PC-3 (cell line): ENCODE results near the gene C5AR2. TPM values are rescaled to one million over a fixed set of nuclear protein-coding genes. Genes with fewer than 3 reads are reported as not detected.

Experiments used
- ATAC-seq: fragments of 200-7000 bp; cut with Tn5 transposase; 2 replicates; pipeline ENCODE4 v1.9.1; 2020; ENCODE audit warnings: mild to moderate bottlenecking, moderate library complexity
- BruUV-seq: library from RNA; stranded (reverse); fragments of 400-500 nt; replicated peaks from 2 replicates; lab custom pipeline; 2021; lab: Mats Ljungman, UMichigan
- CTCF ChIA-PET: fragments of 300-600 bp; sonication (Branson Sonifier 250); formaldehyde crosslinking; loops from one replicate; lab custom pipeline; 2022; ENCODE audit warnings: antibody characterized with exemption; lab: Charles Lee
- POLR2A ChIA-PET: fragments of 300-600 bp; sonication (Branson Sonifier 250); formaldehyde crosslinking; loops from one replicate; lab custom pipeline; 2022; ENCODE audit warnings: antibody characterized with exemption; ENCODE audit not compliant: unreplicated experiment; lab: Charles Lee
- DNase-seq: peaks from one replicate; pipeline ENCODE4 v3.0.0-alpha.2; 2015
- H2AFZ ChIP-seq: fragments of 300-600 bp; sonication (generic); 2 replicates; pipeline ENCODE4 v1.6.0; 2016; ENCODE audit warnings: antibody characterized with exemption, low read length
- H3F3A ChIP-seq: fragments of 300-600 bp; sonication (generic); one replicate; pipeline ENCODE4 v1.6.0; 2017; ENCODE audit warnings: antibody characterized with exemption, low read length, control low read depth, mild to moderate bottlenecking; ENCODE audit not compliant: unreplicated experiment
- H3K27ac ChIP-seq: fragments of 300-600 bp; sonication (generic); 2 replicates; pipeline ENCODE4 v1.5.1; 2016; ENCODE audit warnings: mild to moderate bottlenecking, low read length
- H3K27me3 ChIP-seq: fragments of 300-600 bp; sonication (generic); 2 replicates; pipeline ENCODE4 v1.6.1; 2016; ENCODE audit warnings: low read length, mixed read lengths
- H3K36me3 ChIP-seq: fragments of 300-600 bp; sonication (generic); 2 replicates; pipeline ENCODE4 v1.6.1; 2016; ENCODE audit warnings: low read depth, mixed run types, low read length, mixed read lengths
- H3K4me1 ChIP-seq: fragments of 300-600 bp; sonication (generic); 2 replicates; pipeline ENCODE4 v1.5.1; 2016; ENCODE audit warnings: low read length; ENCODE audit not compliant: insufficient read depth
- H3K4me2 ChIP-seq: fragments of 300-600 bp; sonication (generic); 2 replicates; pipeline ENCODE4 v1.6.0; 2016; ENCODE audit warnings: low read length
- H3K4me3 ChIP-seq: fragments of 300-600 bp; sonication (generic); 2 replicates; pipeline ENCODE4 v1.5.1; 2016; ENCODE audit warnings: mild to moderate bottlenecking, low read length, mixed read lengths
- H3K79me2 ChIP-seq: fragments of 300-600 bp; sonication (generic); 2 replicates; pipeline ENCODE4 v1.6.1; 2017; ENCODE audit warnings: low read length, mixed read lengths
- H3K9ac ChIP-seq: fragments of 300-600 bp; sonication (generic); 2 replicates; pipeline ENCODE4 v1.6.0; 2016; ENCODE audit warnings: mild to moderate bottlenecking, low read length
- H3K9me2 ChIP-seq: fragments of 300-600 bp; sonication (generic); replicated peaks from 2 replicates; pipeline ENCODE4 v1.6.1; 2016; ENCODE audit warnings: mixed run types, low read length, mixed read lengths
- H3K9me3 ChIP-seq: fragments of 300-600 bp; sonication (generic); 2 replicates; pipeline ENCODE4 v1.6.1; 2016; ENCODE audit warnings: low read length, mixed read lengths
- H4K20me1 ChIP-seq: fragments of 300-600 bp; sonication (generic); 2 replicates; pipeline ENCODE4 v1.6.1; 2016; ENCODE audit warnings: low read length, mixed read lengths
- EZH2 ChIP-seq: fragments of 300-600 bp; sonication (generic); IDR thresholded peaks from one replicate; pipeline ENCODE4 v1.6.1; 2017; ENCODE audit warnings: antibody characterized with exemption, mild to moderate bottlenecking, low read length; ENCODE audit not compliant: unreplicated experiment
- EZH2phosphoT487 ChIP-seq: fragments of 300-600 bp; sonication (generic); IDR thresholded peaks from 2 replicates; pipeline ENCODE4 v1.6.1; 2018; ENCODE audit warnings: mild to moderate bottlenecking, antibody characterized with exemption, low read length, borderline replicate concordance
- intact Hi-C: fragments of 100-400 bp; cut with micrococcal nuclease; formaldehyde crosslinking; loops from 2 replicates; pipeline ENCODE4 v1.9.0; 2023
- total RNA-seq: library from RNA; depleted of rRNA; stranded (reverse); fragments of >200 nt; gene quantifications from 2 replicates; pipeline ENCODE4 v1.2.3, GENCODE V29; 2014
- TF ChIP-seq, protein P1 (sequence below): fragments of 300-600 bp; sonication (generic); conservative IDR thresholded peaks from 2 replicates; pipeline ENCODE4 v1.5.1; 2017; ENCODE audit warnings: antibody characterized with exemption, low read depth, mild to moderate bottlenecking, low read length

C5AR2 gene
- total RNA-seq, 1 experiment from 2014 or later, result not detected

DNA sequence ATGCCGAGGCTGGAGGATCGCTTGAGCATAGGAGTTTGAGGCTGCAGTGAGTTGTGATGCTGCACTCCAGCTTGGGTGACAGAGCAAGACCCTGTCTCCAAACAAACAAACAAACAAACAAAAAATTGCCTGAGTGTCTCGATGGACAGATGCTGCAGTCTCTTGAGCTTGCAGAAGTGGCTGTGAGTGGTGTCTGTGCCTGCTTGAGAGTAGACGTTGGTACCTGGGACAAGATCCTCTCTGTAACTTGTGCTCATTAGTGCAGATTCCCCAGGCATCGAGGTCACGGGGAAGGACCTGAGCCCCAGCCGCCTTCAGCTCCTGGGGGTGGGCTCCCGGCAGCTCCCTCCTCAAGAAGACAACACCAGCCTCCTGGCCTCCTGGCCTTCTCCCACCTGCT is 8.6 kb upstream of the C5AR2 start:
- no peak overlapping the region for H3K9ac ChIP-seq
- H2AFZ ChIP-seq, result no peak overlapping the region
- H3K79me2 ChIP-seq, result no peaks in the 10 kb centered on the region
- intact Hi-C loops, result no loop called here
- DNase-seq, result no peak
- no peak overlapping the region for H3K27ac ChIP-seq
- TF ChIP-seq EZH2phosphoT487 (no peak), EZH2 (no peak)
- TF ChIP-seq, protein P1, sequence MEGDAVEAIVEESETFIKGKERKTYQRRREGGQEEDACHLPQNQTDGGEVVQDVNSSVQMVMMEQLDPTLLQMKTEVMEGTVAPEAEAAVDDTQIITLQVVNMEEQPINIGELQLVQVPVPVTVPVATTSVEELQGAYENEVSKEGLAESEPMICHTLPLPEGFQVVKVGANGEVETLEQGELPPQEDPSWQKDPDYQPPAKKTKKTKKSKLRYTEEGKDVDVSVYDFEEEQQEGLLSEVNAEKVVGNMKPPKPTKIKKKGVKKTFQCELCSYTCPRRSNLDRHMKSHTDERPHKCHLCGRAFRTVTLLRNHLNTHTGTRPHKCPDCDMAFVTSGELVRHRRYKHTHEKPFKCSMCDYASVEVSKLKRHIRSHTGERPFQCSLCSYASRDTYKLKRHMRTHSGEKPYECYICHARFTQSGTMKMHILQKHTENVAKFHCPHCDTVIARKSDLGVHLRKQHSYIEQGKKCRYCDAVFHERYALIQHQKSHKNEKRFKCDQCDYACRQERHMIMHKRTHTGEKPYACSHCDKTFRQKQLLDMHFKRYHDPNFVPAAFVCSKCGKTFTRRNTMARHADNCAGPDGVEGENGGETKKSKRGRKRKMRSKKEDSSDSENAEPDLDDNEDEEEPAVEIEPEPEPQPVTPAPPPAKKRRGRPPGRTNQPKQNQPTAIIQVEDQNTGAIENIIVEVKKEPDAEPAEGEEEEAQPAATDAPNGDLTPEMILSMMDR, result no peak
- no peak overlapping the region for H3K4me2 ChIP-seq
- H3F3A ChIP-seq, result no peaks in the 10 kb centered on the region
- no TSS peak for BruUV-seq
- no peaks in the 10 kb centered on the region for H3K27me3 ChIP-seq
- no peaks in the 10 kb centered on the region for H3K9me2 ChIP-seq
- H4K20me1 ChIP-seq, result no peaks in the 10 kb centered on the region
- no peak for ATAC-seq
- H3K4me1 ChIP-seq, result no peaks in the 10 kb centered on the region
- ChIA-PET POLR2A (no interaction called here), CTCF (no interaction called here)
- no peak overlapping the region for H3K4me3 ChIP-seq
- no peaks in the 10 kb centered on the region for H3K9me3 ChIP-seq
- no peaks in the 10 kb centered on the region for H3K36me3 ChIP-seq

DNA sequence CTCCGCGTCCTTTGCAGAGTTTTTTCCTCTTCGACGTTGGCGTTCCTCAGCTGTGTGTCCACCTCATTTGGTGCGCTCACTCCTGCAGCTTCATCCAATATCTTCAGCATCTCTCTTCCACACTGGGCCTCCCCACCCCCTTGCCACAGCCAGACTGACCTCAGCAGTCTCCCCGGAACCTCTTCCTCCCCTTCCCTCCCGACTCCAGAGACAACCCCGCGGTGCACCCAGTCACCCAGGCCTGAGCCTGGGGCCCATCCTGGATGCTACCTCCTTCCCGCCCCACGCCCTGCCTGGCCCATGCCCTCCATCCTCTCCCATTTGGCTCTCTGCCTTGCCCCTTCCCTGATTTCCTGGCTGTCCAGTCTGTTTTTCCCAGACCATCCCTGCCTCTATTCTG is 8.1 kb upstream of the C5AR2 start:
- Histone ChIP-seq H2AFZ (no peak overlapping the region), H3K9ac (no peak overlapping the region), H3K9me2 (no peaks in the 10 kb centered on the region), H4K20me1 (no peaks in the 10 kb centered on the region), H3K4me1 (no peaks in the 10 kb centered on the region), H3K79me2 (no peaks in the 10 kb centered on the region), H3K4me3 (no peak overlapping the region), H3K27me3 (no peaks in the 10 kb centered on the region), H3K4me2 (no peak overlapping the region), H3K27ac (no peak overlapping the region), H3K36me3 (no peaks in the 10 kb centered on the region), H3K9me3 (no peaks in the 10 kb centered on the region), H3F3A (no peaks in the 10 kb centered on the region)
- intact Hi-C loops, result no loop called here
- TF ChIP-seq, protein P1, result no peak
- TF ChIP-seq EZH2phosphoT487 (no peak), EZH2 (no peak)
- ChIA-PET POLR2A (no interaction called here), CTCF (no interaction called here)
- ATAC-seq, result no peak
- no TSS peak for BruUV-seq
- no peak for DNase-seq

DNA sequence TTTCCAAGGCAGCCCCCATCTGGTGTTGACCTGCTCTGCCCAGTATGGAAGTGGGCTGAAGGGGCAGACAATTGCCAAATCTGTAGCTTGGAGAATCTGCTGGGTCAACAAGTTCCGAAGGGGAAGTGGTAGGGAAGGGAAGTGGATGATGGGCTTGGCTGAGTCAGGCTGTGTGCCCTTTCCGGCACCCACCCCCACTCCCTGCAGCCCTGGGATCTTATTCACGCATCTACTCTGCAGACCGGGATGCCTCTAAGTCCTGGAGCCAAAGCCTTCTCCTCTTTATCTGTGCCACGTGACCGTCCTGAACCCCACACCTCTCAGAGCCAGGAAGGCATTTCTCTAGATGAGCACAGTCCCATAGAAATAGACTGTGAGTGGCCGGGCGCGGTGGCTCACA is 7.5 kb upstream of the C5AR2 start:
- no peaks in the 10 kb centered on the region for H3K9me3 ChIP-seq
- H3K4me1 ChIP-seq, result no peaks in the 10 kb centered on the region
- no peak overlapping the region for H2AFZ ChIP-seq
- H3K4me3 ChIP-seq, result no peak overlapping the region
- ChIA-PET CTCF (no interaction called here), POLR2A (no interaction called here)
- ATAC-seq (no peak), DNase-seq (peak; percentile 22)
- TF ChIP-seq EZH2phosphoT487 (no peak), EZH2 (no peak)
- TF ChIP-seq, protein P1, result no peak
- no TSS peak for BruUV-seq
- no peak overlapping the region for H3K27ac ChIP-seq
- H3K4me2 ChIP-seq, result no peak overlapping the region
- H3K9me2 ChIP-seq, result no peaks in the 10 kb centered on the region
- no peaks in the 10 kb centered on the region for H3F3A ChIP-seq
- H3K27me3 ChIP-seq, result no peaks in the 10 kb centered on the region
- H3K9ac ChIP-seq, result no peak overlapping the region
- intact Hi-C loops, result no loop called here
- H4K20me1 ChIP-seq, result no peaks in the 10 kb centered on the region
- no peaks in the 10 kb centered on the region for H3K36me3 ChIP-seq
- H3K79me2 ChIP-seq, result no peaks in the 10 kb centered on the region
